Daoy (cell line): ENCODE measurements around the gene FBXO3. TPM values are rescaled to one million over a fixed set of nuclear protein-coding genes. Genes with fewer than 3 reads are reported as not detected.

ENCODE experiments used
- DNase-seq: peaks from one replicate; pipeline ENCODE4 v3.0.0-alpha.2; 2015; ENCODE audit warnings: low read depth
- total RNA-seq: library from RNA; depleted of rRNA; stranded (reverse); fragments of >200 nt; shearing (Covaris generic); gene quantifications from 2 replicates; pipeline ENCODE4 v1.2.3, GENCODE V29; 2014; rRNA removed

Gene FBXO3
- total RNA-seq, 1 experiment from 2014 or later, result 54.6 TPM

- DNase-seq, result peak; percentile 68
Measured at GRCh38 chr11:33701302-33702230, 72.8 kb downstream of the FBXO3 start.

GRCh38 chr11:33700502-33701271 lies 73.6 kb downstream of the FBXO3 start, which contains the start of gene C11orf91:
C11orf91 (minus strand) TSS chr11:33700826; CDS start chr11:33700740, 86 bp downstream.
- DNase-seq, result peak; percentile 98

GRCh38 chr11:33700063-33700501 lies 74.2 kb downstream of the FBXO3 start:
- DNase-seq, result no peak

GRCh38 chr11:33699515-33700062 lies 74.7 kb downstream of the FBXO3 start:
- DNase-seq, result no peak

- DNase-seq, result no peak
Measured at GRCh38 chr11:33698921-33699320, 75.4 kb downstream of the FBXO3 start.

GRCh38 chr11:33697997-33698396 lies 76.3 kb downstream of the FBXO3 start:
- no peak for DNase-seq

- DNase-seq, result peak; percentile 35
Measured at GRCh38 chr11:33696931-33697638, 77.2 kb downstream of the FBXO3 start.

GRCh38 chr11:33696411-33696810 lies 77.9 kb downstream of the FBXO3 start:
- DNase-seq, result no peak

- DNase-seq, result peak; percentile 48
Measured at GRCh38 chr11:33695051-33695566, 79.2 kb downstream of the FBXO3 start.

- DNase-seq, result no peak
Measured at GRCh38 chr11:33694346-33695050, 79.8 kb downstream of the FBXO3 start.

- DNase-seq, result peak; percentile 40
Measured at GRCh38 chr11:33692541-33692940, 81.8 kb downstream of the FBXO3 start.

GRCh38 chr11:33692013-33692504 lies 82.3 kb downstream of the FBXO3 start:
- DNase-seq, result peak; percentile 95

- peak; percentile 80 for DNase-seq
Measured at GRCh38 chr11:33691066-33691864, 83.1 kb downstream of the FBXO3 start.

Other genes starting within 250 kb of the FBXO3 start
- gene C11orf91, start 73.7 kb downstream of the FBXO3 start, total RNA-seq, result not detected in 2 replicates
- gene CD59, start 38.1 kb downstream of the FBXO3 start, total RNA-seq, result 246 and 312 TPM in 2 replicates
- 2.0 and 6.0 TPM in 2 replicates for gene LMO2, start 117.6 kb upstream of the FBXO3 start, total RNA-seq